HG03575 (cell line): ENCODE results near the gene OSBP2.

Experiments used
- ATAC-seq: cut with Tn5 transposase; IDR thresholded peaks from one replicate; pipeline ENCODE4 v1.9.1; 2021; ENCODE audit not compliant: unreplicated experiment, insufficient number of reproducible peaks, low FRiP score; ENCODE audit errors: extremely low read depth

OSBP2 gene

GRCh38 chr22:30825711-30826505, 131.2 kb downstream of the OSBP2 start:
- ATAC-seq, result no peak

- no peak for ATAC-seq
Observed at GRCh38 chr22:30826670-30827355, 132.1 kb downstream of the OSBP2 start.

GRCh38 chr22:30827646-30828045, 133.0 kb downstream of the OSBP2 start:
- no peak for ATAC-seq

DNA sequence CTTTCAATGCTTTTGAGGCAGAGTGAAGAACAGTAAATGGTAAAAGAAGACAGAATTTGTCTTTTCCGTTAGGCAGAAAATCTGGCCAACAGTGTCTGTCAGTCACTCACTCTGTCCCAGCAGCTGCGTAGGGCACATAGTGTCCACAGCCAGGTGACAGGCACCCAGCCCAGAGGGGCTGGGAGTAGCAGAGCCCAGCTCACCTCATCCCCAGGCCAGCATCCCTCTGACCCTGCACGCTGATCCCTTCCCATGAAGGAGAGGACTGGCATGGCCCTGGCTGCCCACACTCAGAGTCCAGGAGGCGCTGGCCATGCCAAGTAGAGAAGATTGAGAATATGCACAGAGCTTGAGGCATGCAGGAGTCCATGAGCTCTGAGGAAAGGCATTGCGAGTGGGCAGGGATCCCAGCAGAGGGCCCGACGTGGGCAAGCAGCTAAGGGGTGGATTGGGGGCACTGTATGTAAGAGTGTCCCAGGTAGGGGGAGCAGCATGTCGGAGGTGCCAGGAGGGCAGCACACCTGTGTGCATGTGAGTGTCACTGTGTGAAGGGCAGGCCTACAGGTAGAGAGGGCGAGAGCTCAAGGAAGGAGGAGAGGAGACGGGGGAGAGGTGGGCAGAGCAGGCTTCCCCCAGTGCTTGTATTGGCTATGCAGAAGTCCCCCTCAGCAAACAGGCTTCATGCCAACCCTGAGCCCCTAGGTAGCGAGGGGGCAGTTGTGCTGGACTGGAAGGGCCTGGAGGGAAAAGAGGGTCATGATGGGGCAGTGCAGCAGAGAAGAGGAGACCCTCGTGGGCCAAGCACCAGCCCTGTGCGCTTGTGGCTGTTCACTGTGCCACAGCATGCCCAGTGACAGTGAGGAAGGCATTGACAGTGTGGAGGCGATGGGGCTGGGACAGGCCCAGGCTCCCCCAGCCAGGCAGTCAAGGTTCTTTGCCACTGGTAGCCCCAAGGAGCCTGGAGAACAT, 133.8 kb downstream of the OSBP2 start:
- no peak for ATAC-seq

DNA sequence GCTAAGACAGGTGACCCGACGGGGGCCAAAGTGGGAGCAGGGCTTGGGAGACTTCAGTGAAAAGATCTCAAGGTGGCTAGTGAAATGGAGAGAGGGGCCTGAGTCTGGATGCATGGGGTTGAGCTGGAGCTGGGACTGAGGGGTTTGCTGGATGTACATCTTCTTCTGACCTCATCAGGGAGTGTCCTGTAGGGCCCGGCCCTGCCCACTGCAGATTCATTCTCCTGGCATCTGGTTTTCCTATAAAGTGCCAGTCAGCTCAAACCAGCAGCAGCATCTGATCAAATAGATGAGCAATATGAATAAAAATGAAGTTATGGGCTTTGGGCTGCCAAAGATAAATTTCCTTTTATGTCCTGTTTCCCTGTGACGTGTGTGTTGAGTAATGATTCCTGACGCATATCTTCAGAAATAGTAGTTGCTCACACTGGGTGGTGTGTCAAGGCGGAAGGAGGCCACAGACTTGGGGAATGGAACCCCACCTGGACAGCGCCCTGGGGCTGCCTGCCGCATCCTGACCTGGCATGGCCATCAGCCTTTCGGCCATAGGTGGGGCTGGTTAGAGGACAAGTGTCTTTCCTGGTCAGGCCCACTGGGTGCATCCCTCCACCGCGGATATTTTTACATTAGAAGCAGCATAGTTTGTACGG, 135.4 kb downstream of the OSBP2 start:
- ATAC-seq, result no peak

- no peak for ATAC-seq
Observed at GRCh38 chr22:30830907-30831306, 136.2 kb downstream of the OSBP2 start.

GRCh38 chr22:30832407-30832987, 137.8 kb downstream of the OSBP2 start:
- no peak for ATAC-seq

- ATAC-seq, result no peak
Observed at GRCh38 chr22:30833322-30833721, 138.6 kb downstream of the OSBP2 start.

- no peak for ATAC-seq
Observed at GRCh38 chr22:30837531-30837930, 142.9 kb downstream of the OSBP2 start.

DNA sequence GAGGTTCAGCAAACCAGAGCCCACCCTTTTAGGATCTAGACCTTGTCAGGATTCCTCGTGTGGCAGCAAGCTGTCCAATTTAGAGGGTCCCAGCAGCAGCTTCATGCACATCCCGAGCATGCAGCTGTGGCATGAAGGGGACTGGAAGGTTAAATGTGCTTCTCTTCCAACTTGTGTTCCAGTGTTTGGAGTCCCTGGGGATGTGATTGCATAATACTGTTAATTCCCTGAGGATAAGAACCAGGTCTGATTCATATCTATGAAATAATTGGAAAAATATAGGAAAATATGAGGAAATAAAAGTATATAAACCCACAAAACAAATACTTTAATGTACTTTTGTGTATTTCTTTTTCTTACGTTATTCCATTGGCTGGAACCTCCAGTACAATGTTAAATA, 143.4 kb downstream of the OSBP2 start:
- no peak for ATAC-seq

- no peak for ATAC-seq
Observed at GRCh38 chr22:30841273-30841672, 146.6 kb downstream of the OSBP2 start.

GRCh38 chr22:30843245-30843644, 148.6 kb downstream of the OSBP2 start:
- no peak for ATAC-seq

DNA sequence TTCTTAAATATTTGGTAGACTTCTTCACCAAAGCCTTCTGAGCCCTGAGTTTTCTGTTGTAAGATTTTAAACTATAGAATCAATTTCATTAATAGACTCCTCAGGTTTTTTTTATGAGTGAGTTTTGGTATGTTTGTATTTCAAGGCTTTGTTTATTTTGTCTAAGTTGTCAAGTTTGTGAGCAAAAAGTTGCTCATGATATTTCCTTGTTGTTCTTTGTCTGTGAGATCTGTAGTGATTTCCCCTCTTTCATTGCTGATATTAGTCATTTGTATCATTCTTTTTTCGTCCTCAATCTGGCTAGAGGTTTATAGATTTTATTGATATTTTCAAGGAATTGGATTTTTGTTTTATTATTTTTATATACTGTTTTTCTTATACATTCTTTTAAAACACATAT, 152.9 kb downstream of the OSBP2 start:
- ATAC-seq, result no peak

DNA sequence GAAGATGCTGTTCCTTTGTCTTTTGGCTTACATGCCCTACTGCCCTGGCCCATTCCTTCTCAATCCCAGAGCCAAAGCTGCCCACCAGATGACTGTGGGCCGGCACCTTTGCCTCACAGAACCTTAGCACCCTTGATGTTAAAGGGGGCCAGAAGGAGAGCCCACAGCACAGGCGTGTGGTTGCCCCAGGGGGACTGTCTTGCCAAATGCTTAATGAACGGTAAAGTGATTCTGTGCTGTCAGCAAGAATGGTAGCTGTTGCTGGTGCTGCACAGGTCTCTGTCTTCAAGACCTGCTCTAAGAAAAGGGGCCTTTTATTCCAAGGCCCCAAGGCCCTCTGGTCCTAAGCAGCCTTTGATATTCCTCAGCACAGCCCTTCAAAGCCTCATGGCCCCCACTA, 160.6 kb downstream of the OSBP2 start:
- ATAC-seq, result no peak

DNA sequence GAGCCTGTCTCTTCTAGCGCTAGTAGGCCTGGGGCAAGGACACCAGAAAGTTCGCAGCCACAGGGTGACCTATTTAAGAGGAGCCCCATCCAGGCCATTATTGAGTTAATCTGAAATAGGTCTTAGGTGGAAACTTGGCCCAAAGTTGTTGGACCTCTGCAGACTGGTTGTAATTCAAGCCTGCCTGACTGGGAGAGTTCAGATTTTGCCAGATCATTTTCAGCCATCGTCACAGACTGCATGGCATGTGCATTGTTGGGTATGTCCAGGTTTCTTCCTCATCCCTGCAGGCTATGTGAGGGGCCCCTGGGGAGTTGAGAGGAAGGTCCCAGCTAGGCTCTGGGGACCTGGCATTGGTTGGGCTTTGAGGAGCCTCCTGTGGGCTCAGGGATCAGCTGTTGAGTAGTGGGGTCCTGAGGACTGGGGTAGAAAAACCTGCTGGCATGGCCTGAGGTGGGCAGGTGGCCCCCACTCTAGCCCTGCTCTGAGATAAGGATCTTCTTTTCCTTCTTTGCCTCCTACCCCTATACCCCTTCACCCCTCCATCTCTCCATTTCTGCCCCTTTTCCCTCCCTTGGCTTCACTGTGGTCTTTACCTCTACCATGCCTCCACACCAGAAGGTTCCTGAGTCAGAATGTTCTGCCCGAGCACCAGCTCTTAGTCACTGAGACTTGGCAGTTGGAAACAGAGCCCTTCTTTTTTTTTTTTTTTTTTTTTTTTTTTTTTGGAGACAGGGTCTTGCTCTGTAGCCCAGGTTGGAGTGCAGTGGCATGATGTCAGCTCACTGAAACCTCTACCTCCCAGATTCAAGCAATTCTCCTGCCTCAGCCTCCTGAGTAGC, 161.2 kb downstream of the OSBP2 start:
- ATAC-seq, result no peak

GRCh38 chr22:30856741-30857502, 162.2 kb downstream of the OSBP2 start:
- no peak for ATAC-seq

DNA sequence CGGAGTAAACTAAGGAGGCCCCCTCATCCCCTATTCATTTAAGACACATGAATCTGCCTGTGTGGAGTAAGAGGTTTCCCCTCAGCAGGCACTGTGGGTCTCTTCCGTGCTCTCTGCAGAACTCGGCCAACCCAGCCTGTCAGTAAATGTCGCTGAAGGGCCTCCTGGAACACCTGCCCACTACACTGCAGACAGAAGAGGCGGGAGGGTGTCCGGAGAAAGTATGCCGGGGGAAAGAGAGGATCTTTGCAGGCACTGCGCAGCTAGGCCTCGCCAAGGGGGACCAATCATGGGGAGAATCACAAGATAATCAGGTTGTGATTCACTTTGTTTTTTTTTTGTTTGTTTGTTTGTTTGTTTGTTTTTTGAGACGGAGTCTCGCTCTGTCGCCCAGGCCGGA, 163.1 kb downstream of the OSBP2 start:
- no peak for ATAC-seq
